NCI-H1048 (cell line): ENCODE results near the gene SUMF2.
"Not testable (repeated sequence)": the region's sequence is repeated elsewhere in the genome, so short reads cannot be mapped to it uniquely, and the experiment has no call there.

Experiments used
- DNase-seq: peaks from one replicate; lab custom pipeline; 2025; lab: John Stamatoyannopoulos, UW

The SUMF2 gene

GRCh38 chr7:56062382-56062781 is 1.7 kb upstream of the SUMF2 start:
- no peak for DNase-seq

GRCh38 chr7:56063500-56063881 is 595 bp upstream of the SUMF2 start:
- DNase-seq, result no peak

DNA sequence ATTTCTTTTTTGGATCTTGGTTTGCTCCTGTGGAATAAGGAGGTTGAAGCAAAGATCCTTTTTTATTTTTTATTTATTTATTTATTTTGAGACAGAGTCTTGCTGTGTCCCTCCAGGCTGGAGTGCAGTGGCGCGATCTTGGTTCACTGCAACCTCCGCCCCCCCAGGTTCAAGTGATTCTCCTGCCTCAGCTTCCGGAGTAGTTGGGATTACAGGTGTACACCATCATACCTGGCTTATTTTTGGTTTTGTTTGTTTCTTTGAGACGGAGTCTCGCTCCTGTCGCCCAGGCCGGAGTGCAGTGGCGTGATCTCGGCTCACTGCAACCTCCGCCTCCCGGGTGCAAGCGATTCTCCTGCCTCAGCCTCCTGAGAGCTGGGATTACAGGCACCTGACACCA is 2.3 kb downstream of the SUMF2 start:
- DNase-seq, result not testable (repeated sequence)

GRCh38 chr7:56074371-56074791 is 10.3 kb downstream of the SUMF2 start:
- peak; percentile 77 for DNase-seq

GRCh38 chr7:56077681-56078080 is 13.6 kb downstream of the SUMF2 start:
- no peak for DNase-seq

- no peak for DNase-seq
Measured at GRCh38 chr7:56078196-56078595, 14.1 kb downstream of the SUMF2 start.

GRCh38 chr7:56079450-56080185 is 15.5 kb downstream of the SUMF2 start:
- no peak for DNase-seq

- not testable (repeated sequence) for DNase-seq
Measured at GRCh38 chr7:56080726-56081435, 16.8 kb downstream of the SUMF2 start.

DNA sequence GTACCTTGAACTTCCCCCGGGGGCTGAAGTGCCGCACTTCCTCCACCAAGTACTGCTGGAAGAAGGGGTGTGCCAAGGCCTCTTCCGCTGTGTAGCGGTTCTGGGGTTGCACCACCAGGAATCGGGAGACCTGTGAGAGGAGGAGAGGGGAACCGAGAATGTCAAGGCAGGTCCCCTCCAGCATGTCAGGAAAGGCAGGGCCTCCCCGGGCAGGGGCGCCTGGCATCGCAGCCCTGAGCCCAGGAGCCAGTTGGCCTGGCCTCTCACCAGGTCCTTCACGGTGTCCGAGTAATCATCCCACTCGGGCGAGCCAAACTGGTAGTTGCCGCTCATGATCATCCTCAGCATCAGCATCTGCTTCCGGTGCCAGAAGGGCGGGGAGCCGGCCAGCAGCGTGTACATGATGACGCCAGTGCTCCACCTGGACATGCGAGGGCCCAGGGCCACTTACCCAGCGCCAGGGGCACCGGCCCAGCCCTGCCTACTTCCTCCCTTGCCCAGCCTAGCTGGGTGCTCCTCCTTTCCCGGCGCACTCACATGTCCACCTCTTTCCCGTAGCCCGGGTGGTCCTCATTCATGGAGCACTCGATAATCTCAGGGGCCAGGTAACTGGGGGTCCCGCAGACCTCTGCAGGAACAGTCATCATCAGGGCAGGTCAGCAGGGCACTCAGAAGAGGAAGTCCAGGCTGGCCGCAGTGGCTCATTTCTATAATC is 17.7 kb downstream of the SUMF2 start:
- DNase-seq, result no peak

DNA sequence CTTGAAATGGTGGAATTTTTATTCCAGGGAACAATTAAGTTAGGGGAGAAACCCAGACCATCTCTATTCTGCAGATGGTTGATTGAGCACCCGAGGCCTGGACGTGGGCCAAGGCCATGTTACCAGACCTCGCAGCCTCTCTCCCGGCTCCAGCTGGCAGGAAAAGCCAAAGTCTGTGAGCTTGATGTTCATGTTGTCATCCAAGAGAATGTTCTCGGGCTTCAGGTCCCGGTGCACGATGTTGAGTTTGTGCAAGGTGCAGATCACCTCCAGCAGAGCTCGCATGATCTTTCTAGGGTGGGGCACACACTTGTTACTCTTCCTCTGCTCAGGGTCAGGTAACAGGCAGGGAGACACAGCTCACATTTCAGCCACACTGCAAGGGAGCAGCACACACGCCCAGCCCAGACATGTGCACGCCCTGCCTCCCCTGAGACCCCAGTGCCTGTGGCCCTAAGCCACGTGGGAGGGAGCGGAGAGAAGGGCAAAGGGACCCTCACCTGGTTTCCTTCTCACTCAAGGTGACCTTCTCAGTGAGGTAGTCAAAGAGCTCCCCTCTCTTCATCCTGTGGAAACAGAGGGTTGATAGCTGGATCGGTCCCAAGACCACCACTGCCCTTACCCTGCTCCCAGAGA is 19.2 kb downstream of the SUMF2 start:
- no peak for DNase-seq

GRCh38 chr7:56086761-56087160 is 22.7 kb downstream of the SUMF2 start:
- DNase-seq, result no peak

DNA sequence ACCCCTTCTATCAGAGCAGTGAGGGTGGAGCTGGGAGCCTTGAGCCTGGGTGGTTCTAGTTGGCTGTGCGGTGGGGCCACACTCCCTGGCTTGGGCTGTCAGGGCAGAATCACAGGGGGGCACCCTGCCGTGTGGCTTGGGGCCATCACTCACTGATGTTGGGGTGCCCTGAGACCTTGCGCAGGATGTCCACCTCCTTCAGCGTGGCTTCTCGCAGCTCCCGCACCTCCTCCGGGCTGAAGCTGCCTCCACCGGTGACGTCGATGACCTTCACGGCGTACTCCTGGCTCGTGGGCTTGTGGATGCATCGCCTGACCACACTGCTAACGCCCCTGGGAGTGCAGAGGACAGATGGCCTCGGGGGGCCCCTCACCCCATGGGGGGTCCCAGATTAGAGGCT is 23.4 kb downstream of the SUMF2 start:
- no peak for DNase-seq

DNA sequence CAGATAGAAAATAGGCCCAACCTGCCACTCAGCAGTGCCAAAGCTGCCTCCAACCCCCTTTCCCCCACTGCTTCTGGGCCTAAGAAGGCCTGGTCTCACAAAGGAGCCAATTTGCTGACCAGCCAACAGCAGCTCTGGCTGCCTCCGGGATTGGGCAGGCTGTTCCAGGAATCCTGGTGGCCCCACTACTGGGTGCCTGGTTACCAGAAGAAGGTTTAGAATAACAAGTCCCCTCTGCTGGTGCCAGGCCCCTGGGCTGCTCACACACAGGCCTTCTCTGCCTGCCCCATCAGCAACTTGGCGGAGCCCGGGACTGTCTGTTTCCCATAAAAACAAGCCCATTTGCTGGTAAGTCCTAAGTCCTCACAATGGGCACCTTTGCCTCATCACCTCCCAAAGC is 27.5 kb downstream of the SUMF2 start:
- no peak for DNase-seq

GRCh38 chr7:56092388-56092787 is 28.3 kb downstream of the SUMF2 start:
- DNase-seq, result not testable (repeated sequence)

GRCh38 chr7:56092789-56093531 is 28.9 kb downstream of the SUMF2 start, which contains the start of gene PHKG1:
PHKG1 (minus strand) TSS chr7:56092952; CDS start chr7:56088941, 4,011 bp downstream.
- no peak for DNase-seq

GRCh38 chr7:56097700-56098099 is 33.6 kb downstream of the SUMF2 start:
- DNase-seq, result no peak

- DNase-seq, result not testable (repeated sequence)
Measured at GRCh38 chr7:56098187-56099008, 34.3 kb downstream of the SUMF2 start.

GRCh38 chr7:56099653-56100052 is 35.6 kb downstream of the SUMF2 start:
- DNase-seq, result no peak

GRCh38 chr7:56104138-56104537 is 40.1 kb downstream of the SUMF2 start:
- DNase-seq, result not testable (repeated sequence)

DNA sequence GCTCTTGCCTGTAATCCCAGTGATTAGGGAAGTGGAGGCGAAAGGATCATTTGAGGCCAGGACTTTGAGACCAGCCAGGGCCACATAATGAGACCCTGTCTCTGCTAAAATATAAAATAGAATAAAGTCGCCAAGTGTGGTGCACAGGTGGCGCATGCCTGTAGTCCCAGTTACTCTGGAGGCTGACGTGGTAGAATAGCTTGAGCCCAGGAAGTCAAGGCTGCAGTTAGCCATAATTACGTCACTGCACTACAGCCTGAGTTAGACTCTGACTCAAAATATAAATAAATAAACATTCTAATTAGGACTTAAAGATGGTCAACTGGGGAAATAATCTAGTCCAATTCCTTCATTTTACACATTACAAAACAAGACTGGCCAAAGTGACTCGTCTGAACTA is 41.4 kb downstream of the SUMF2 start:
- no peak for DNase-seq
